Psoas muscle (tissue), 8 donors: Measurements from ENCODE around the gene CCDC106. TPM values are rescaled to one million over a fixed set of nuclear protein-coding genes. Genes with fewer than 3 reads are reported as not detected.

ENCODE experiments used
- ATAC-seq, 4 donors: fragments of 200-7000 bp; cut with Tn5 transposase; one replicate each; pipeline ENCODE4 v1.9.1; 2020; ENCODE audit warnings: moderate library complexity in 3 of 4, mild to moderate bottlenecking in 2 of 4
- DNase-seq, 2 donors: peaks; one replicate each; pipeline ENCODE4 v3.0.0-alpha.2; 2020
- H3K27ac ChIP-seq: fragments of 200-600 bp; one replicate; pipeline ENCODE4 v1.8.0; 2022
- H3K27me3 ChIP-seq, 3 donors: fragments of 200-600 bp in 1 of 3; one replicate each; pipeline versions ENCODE4 v1.6.1 to v1.8.0; 2013 to 2022; ENCODE audit warnings: low read length in 2 of 3, mild to moderate bottlenecking in 2 of 3, moderate library complexity in 1 of 3; ENCODE audit not compliant: insufficient read depth in 3 of 3
- H3K36me3 ChIP-seq, 2 donors: fragments of 200-600 bp in 1 of 2; one replicate each; pipeline versions ENCODE4 v1.6.1 to v1.8.0; 2013 to 2022; ENCODE audit warnings: low read depth in 1 of 2, mild to moderate bottlenecking in 1 of 2, moderate library complexity in 1 of 2; ENCODE audit not compliant: insufficient read depth in 1 of 2
- H3K4me1 ChIP-seq: fragments of 200-600 bp; one replicate; pipeline ENCODE4 v1.8.0; 2022
- H3K4me3 ChIP-seq: fragments of 200-600 bp; one replicate; pipeline ENCODE4 v1.8.0; 2022; ENCODE audit warnings: mild to moderate bottlenecking
- H3K9me3 ChIP-seq: fragments of 200-600 bp; one replicate; pipeline ENCODE4 v1.8.0; 2022
- CTCF ChIP-seq: fragments of 200-600 bp; IDR thresholded peaks from one replicate; pipeline ENCODE4 v1.8.0; 2022; ENCODE audit warnings: antibody characterized with exemption
- WGBS, 3 donors: extraction: QIAGEN DNeasy Blood & Tissue Kit; methylation state at CpG; one replicate each; pipeline versions ENCODE4 v1.1.6 to v1.1.7; 2013; 5-methylcytosine and 5-hydroxymethylcytosine counted together
- intact Hi-C, 2 donors: fragments of 100-400 bp; cut with DNase I; formaldehyde crosslinking; loops; one replicate each; pipeline versions ENCODE4 v1.11.0 to v1.14.2; 2022
- polyA plus RNA-seq, 3 donors: library from polyadenylated mRNA; stranded (reverse); fragments of 200-250 nt; gene quantifications; one replicate each; pipeline ENCODE4 v1.2.3, GENCODE V29; 2013
- total RNA-seq, 4 donors: library from RNA; stranded (reverse); fragmentation: NEBNext Ultra II Directional in 2 of 4; extraction: Animal tissue kit (Norgen Biotek cat#: 25700) in 2 of 4; gene quantifications; one replicate each; pipeline versions ENCODE4 v1.2.1 to v1.2.4, GENCODE V29; 2021 to 2023
- donor health status: healthy with polysubstance abuse.
- donor health status: DM: no; HTN: no; CAD: no; lungs with moderate emphysema.
- donor health status: Bipolar disorder and iron deficiency.
- donor health status: healthy.
- donor health status: DM: yes; HTN: yes; CAD: no.
- donor health status: DM: no; HTN: no; CAD: no.
- donor health status: DM: no; HTN: no; CAD: no.
- donor health status: DM: yes; HTN: yes; CAD: no.

The CCDC106 gene
- total and polyA plus RNA-seq, 7 donors = 4.4 to 12.0 (median 10.0) TPM

GRCh38 chr19:55615543-55616394 lies 32.2 kb upstream of the CCDC106 start:
- Histone ChIP-seq H3K4me1 (peaks cover 33% of the 10 kb centered on the region), H3K9me3 (no peaks in the 10 kb centered on the region), H3K4me3 (no peak overlapping the region), H3K27me3 (no peaks in the 10 kb centered on the region), H3K27ac (no peak overlapping the region), H3K36me3 (peaks cover 7 to 41% of the 10 kb centered on the region in 2 donors)
- no peak for ATAC-seq
- intact Hi-C loops = no loop called here
- 97% methylated on average over 85 to 88 of the region's 88 CpGs for WGBS, 3 donors
- TF ChIP-seq CTCF = no peak
- DNase-seq = no peak

- H3K9me3 ChIP-seq = no peaks in the 10 kb centered on the region
- TF ChIP-seq CTCF = no peak
- 97 to 98% (median 97%) methylated on average over 37 to 38 of the region's 38 CpGs for WGBS, 3 donors
- no peak overlapping the region for H3K27ac ChIP-seq
- H3K36me3 ChIP-seq = peaks cover 7 to 41% of the 10 kb centered on the region in 2 donors
- intact Hi-C loops = no loop called here
- H3K4me1 ChIP-seq = peaks cover 30% of the 10 kb centered on the region
- no peaks in the 10 kb centered on the region for H3K27me3 ChIP-seq
- H3K4me3 ChIP-seq = no peak overlapping the region
- DNase-seq (no peak), ATAC-seq (no peak)
These were observed 31.6 kb upstream of the CCDC106 start for GRCh38 chr19:55616395-55616875.

- no peak for ATAC-seq
- H3K36me3 ChIP-seq = peaks cover 11 to 48% of the 10 kb centered on the region in 2 donors
- intact Hi-C loops = no loop called here
These were observed 30.6 kb upstream of the CCDC106 start for GRCh38 chr19:55617426-55617825.

GRCh38 chr19:55618426-55618825 lies 29.6 kb upstream of the CCDC106 start:
- no peak for TF ChIP-seq CTCF
- Histone ChIP-seq H3K4me3 (no peak overlapping the region), H3K36me3 (peaks cover 11 to 51% of the 10 kb centered on the region in 2 donors), H3K27ac (peak overlapping the region; percentile 50), H3K27me3 (no peaks in the 10 kb centered on the region), H3K4me1 (peaks cover 30% of the 10 kb centered on the region), H3K9me3 (no peaks in the 10 kb centered on the region)
- DNase-seq (no peak), ATAC-seq (no peak)
- intact Hi-C loops = no loop called here
- 75 to 91% (median 81%) methylated on average over 7 of the region's 7 CpGs for WGBS, 3 donors

More at GRCh38 chr19:55617426-55617825, 30.6 kb upstream of the CCDC106 start:
- TF ChIP-seq CTCF = no peak
- DNase-seq = no peak
- H3K9me3 ChIP-seq = no peaks in the 10 kb centered on the region
- peaks cover 22% of the 10 kb centered on the region for H3K4me1 ChIP-seq
- peak overlapping the region; percentile 24 for H3K27ac ChIP-seq
- H3K4me3 ChIP-seq = no peak overlapping the region
- 72 to 83% (median 82%) methylated on average over 8 of the region's 8 CpGs for WGBS, 3 donors
- H3K27me3 ChIP-seq = no peaks in the 10 kb centered on the region
